H1 (cell line): ENCODE results near the gene DLL1. TPM values are rescaled to one million over a fixed set of nuclear protein-coding genes. Genes with fewer than 3 reads are reported as not detected.

Experiments
- ATF2 ChIP-seq: IDR thresholded peaks from 2 replicates; pipeline ENCODE4 v1.6.1; 2012; ENCODE audit warnings: low read length, inconsistent platforms
- BCL11A ChIP-seq, 2 experiments: IDR thresholded peaks; one replicate each; pipeline ENCODE4 v1.6.1; 2011; ENCODE audit warnings: low read depth in 2 of 2, low read length in 2 of 2, mild to moderate bottlenecking in 2 of 2
- CBX8 ChIP-seq: fragments of 300-800, 300-1000 bp; sonication (generic); IDR thresholded peaks from 2 replicates; pipeline ENCODE4 v1.7.1; 2016; ENCODE audit warnings: low read depth, low read length, borderline replicate concordance
- CHD2 ChIP-seq: IDR thresholded peaks from 2 replicates; pipeline ENCODE4 v1.6.1; 2012; ENCODE audit warnings: low read length, improper control_type of control experiment
- CREB1 ChIP-seq: IDR thresholded peaks from 2 replicates; pipeline ENCODE4 v1.6.1; 2012; ENCODE audit warnings: inconsistent platforms
- CTCF ChIP-seq, 3 experiments: IDR thresholded peaks; 1 replicate in 2 of 3; 2 replicates in 1 of 3; pipeline versions ENCODE4 v1.5.1 to v1.6.1; 2011; ENCODE audit warnings: low read length in 3 of 3, mild to moderate bottlenecking in 3 of 3, inconsistent platforms in 2 of 3, low read depth in 1 of 3, moderate library complexity in 1 of 3; ENCODE audit not compliant: insufficient read depth in 1 of 3; ENCODE audit errors: control extremely low read depth in 1 of 3
- EGR1 ChIP-seq: IDR thresholded peaks from 2 replicates; pipeline ENCODE4 v1.6.1; 2011; ENCODE audit warnings: low read depth, low read length, borderline replicate concordance
- KDM1A ChIP-seq: fragments of 200-600, 300-600 bp; sonication (generic); IDR thresholded peaks from 2 replicates; pipeline ENCODE4 v1.7.1; 2016; ENCODE audit warnings: mild to moderate bottlenecking, low read length, borderline replicate concordance
- KDM5A ChIP-seq: fragments of 200-600 bp; IDR thresholded peaks from 2 replicates; pipeline ENCODE4 v1.7.1; 2012; ENCODE audit warnings: mild to moderate bottlenecking, low read length, inconsistent platforms, mixed read lengths
- NANOG ChIP-seq: IDR thresholded peaks from 2 replicates; pipeline ENCODE4 v1.6.1; 2011; ENCODE audit warnings: low read length, low read depth, mild to moderate bottlenecking, inconsistent platforms; ENCODE audit not compliant: insufficient read depth, poor library complexity, severe bottlenecking
- PHF8 ChIP-seq: fragments of 200-600 bp; sonication (generic); conservative IDR thresholded peaks from 2 replicates; pipeline ENCODE4 v1.7.1; 2012; ENCODE audit warnings: low read depth, mild to moderate bottlenecking, inconsistent platforms, low read length, moderate library complexity
- RNF2 ChIP-seq: fragments of 200-900, 300-1000 bp; sonication (generic); IDR thresholded peaks from 2 replicates; pipeline ENCODE4 v1.7.1; 2016; ENCODE audit warnings: borderline replicate concordance, low read depth, mild to moderate bottlenecking, antibody characterized with exemption, low read length; ENCODE audit not compliant: poor library complexity, severe bottlenecking; ENCODE audit errors: missing control alignments
- SIRT6 ChIP-seq: IDR thresholded peaks from one replicate; pipeline ENCODE4 v1.7.1; 2012; ENCODE audit warnings: low read length, inconsistent platforms
- SIX5 ChIP-seq: IDR thresholded peaks from 2 replicates; pipeline ENCODE4 v1.6.1; 2011; ENCODE audit warnings: mild to moderate bottlenecking, low read depth, low read length
- SP4 ChIP-seq: IDR thresholded peaks from 2 replicates; pipeline ENCODE4 v1.6.1; 2012; ENCODE audit warnings: low read length, inconsistent platforms
- TAF7 ChIP-seq: optimal IDR thresholded peaks from 2 replicates; pipeline ENCODE3; 2011; ENCODE audit warnings: low read depth, mild to moderate bottlenecking, inconsistent platforms, low read length, moderate library complexity, borderline replicate concordance
- TEAD4 ChIP-seq: IDR thresholded peaks from 2 replicates; pipeline ENCODE4 v1.6.1; 2012; ENCODE audit warnings: low read depth, low read length, inconsistent platforms, mixed read lengths
- polyA plus RNA-seq, 7 experiments: library from polyadenylated mRNA; depleted of rRNA in 3 of 7; stranded (reverse) in 5 of 7; unstranded in 2 of 7; fragments of >200 nt in 5 of 7; fragments of 200-250 nt in 2 of 7; gene quantifications; 1 replicate in 5 of 7; 2 replicates in 1 of 7; 4 replicates in 1 of 7; pipeline versions ENCODE4 v1.2.1 to v1.2.3, GENCODE V29; 2011 to 2013; ENCODE audit warnings: missing spikeins in 2 of 7, mixed read lengths in 2 of 7
- total RNA-seq: library from RNA; stranded (reverse); fragmentation: NEBNext Ultra II Directional; extraction: Animal tissue kit (Norgen Biotek cat#: 25700); gene quantifications from 2 replicates; pipeline ENCODE4 v1.2.1, GENCODE V29; 2021
- TF ChIP-seq, protein P1 (sequence below): IDR thresholded peaks from 2 replicates; pipeline ENCODE4 v1.6.1; 2012; ENCODE audit warnings: inconsistent platforms
- TF ChIP-seq, protein P2 (sequence below): IDR thresholded peaks from 2 replicates; pipeline ENCODE4 v1.6.1; 2011; ENCODE audit warnings: low read depth, mild to moderate bottlenecking, low read length; ENCODE audit not compliant: insufficient read depth

DLL1 gene
- total and polyA plus RNA-seq, 2 of the 8 experiments (the other 6 are each of a cell fraction or from before 2014, with no cell fraction given): 1.7 to 3.8 TPM

- no peak for TF ChIP-seq CTCF (IDR thresholded peaks at IDR 0.05; ENCODE audit: control extremely low read depth in 1 of 3, insufficient read depth in 1 of 3, low read depth in 1 of 3, low read length in 3 of 3)
- no peak; the same call in 1 of the 2 replicates for TF ChIP-seq EGR1
- no peak for TF ChIP-seq SP4
- TF ChIP-seq PHF8: peak; percentile 89
- no peak for TF ChIP-seq SIRT6
- TF ChIP-seq, protein P1, sequence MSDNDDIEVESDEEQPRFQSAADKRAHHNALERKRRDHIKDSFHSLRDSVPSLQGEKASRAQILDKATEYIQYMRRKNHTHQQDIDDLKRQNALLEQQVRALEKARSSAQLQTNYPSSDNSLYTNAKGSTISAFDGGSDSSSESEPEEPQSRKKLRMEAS: no peak; the same call in none of the 2 replicates
- no peak for TF ChIP-seq BCL11A (IDR thresholded peaks at IDR 0.05; ENCODE audit: low read depth in 2 of 2, low read length in 2 of 2)
- TF ChIP-seq TEAD4: no peak
- TF ChIP-seq SIX5: no peak
- TF ChIP-seq KDM1A: no peak
- TF ChIP-seq NANOG: no peak
- TF ChIP-seq CHD2: no peak
- no peak for TF ChIP-seq TAF7
- TF ChIP-seq, protein P2, sequence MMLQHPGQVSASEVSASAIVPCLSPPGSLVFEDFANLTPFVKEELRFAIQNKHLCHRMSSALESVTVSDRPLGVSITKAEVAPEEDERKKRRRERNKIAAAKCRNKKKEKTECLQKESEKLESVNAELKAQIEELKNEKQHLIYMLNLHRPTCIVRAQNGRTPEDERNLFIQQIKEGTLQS: no peak
- no peak for TF ChIP-seq RNF2
- no peak for TF ChIP-seq ATF2
- TF ChIP-seq KDM5A: no peak
- TF ChIP-seq CREB1: peak; percentile 57; the same call in 1 of the 2 replicates
- no peak for TF ChIP-seq CBX8
Measured at GRCh38 chr6:170306324-170307079, 15.6 kb upstream of the DLL1 start, which contains the start of gene FAM120B (continued).
